Urinary bladder (tissue), 4 donors: ENCODE data around the gene LPIN1. TPM values are rescaled to one million over a fixed set of nuclear protein-coding genes. Genes with fewer than 3 reads are reported as not detected.
A peak's percentile ranks its signal among the peaks of the same experiment; 100 is the strongest.
"Not testable (repeated sequence)": the region's sequence is repeated elsewhere in the genome, so short reads cannot be mapped to it uniquely, and the experiment has no call there.

Experiments used
- DNase-seq: peaks from one replicate; pipeline ENCODE4 v3.0.0-alpha.2; 2015; ENCODE audit errors: extremely low spot score
- H3K27ac ChIP-seq: one replicate; pipeline ENCODE4 v1.5.1; 2013; ENCODE audit warnings: low read depth, mild to moderate bottlenecking, moderate library complexity
- H3K36me3 ChIP-seq: one replicate; pipeline ENCODE4 v1.6.1; 2013; ENCODE audit warnings: mild to moderate bottlenecking, moderate library complexity; ENCODE audit not compliant: insufficient read depth
- H3K4me1 ChIP-seq: one replicate; pipeline ENCODE4 v1.6.1; 2013; ENCODE audit warnings: mild to moderate bottlenecking, moderate library complexity; ENCODE audit not compliant: insufficient read depth
- H3K4me3 ChIP-seq: one replicate; pipeline ENCODE4 v1.5.1; 2013; ENCODE audit warnings: low read depth, low read length
- WGBS: extraction: QIAGEN DNeasy Blood & Tissue Kit; methylation state at CpG from one replicate; pipeline ENCODE4 v1.1.7; 2013; 5-methylcytosine and 5-hydroxymethylcytosine counted together
- polyA plus RNA-seq: library from polyadenylated mRNA; stranded (reverse); fragments of 200-250 nt; gene quantifications from one replicate; pipeline ENCODE4 v1.2.3, GENCODE V29; 2013
- total RNA-seq: library from RNA; depleted of rRNA; stranded (reverse); fragments of >200 nt; gene quantifications from one replicate; pipeline ENCODE4 v1.2.3, GENCODE V29; 2014
- donor health status: healthy with polysubstance abuse.
- donor health status: healthy.

LPIN1 gene
- total and polyA plus RNA-seq, 2 donors: 27.3 to 34.1 TPM

GRCh38 chr2:11816935-11817334, 70.5 kb downstream of the LPIN1 start:
- H3K4me3 ChIP-seq, DNase-seq, H3K4me1 ChIP-seq, H3K27ac ChIP-seq, H3K36me3 ChIP-seq: not testable (repeated sequence)
- 95% methylated on average over 3 of the region's 3 CpGs for WGBS

DNA sequence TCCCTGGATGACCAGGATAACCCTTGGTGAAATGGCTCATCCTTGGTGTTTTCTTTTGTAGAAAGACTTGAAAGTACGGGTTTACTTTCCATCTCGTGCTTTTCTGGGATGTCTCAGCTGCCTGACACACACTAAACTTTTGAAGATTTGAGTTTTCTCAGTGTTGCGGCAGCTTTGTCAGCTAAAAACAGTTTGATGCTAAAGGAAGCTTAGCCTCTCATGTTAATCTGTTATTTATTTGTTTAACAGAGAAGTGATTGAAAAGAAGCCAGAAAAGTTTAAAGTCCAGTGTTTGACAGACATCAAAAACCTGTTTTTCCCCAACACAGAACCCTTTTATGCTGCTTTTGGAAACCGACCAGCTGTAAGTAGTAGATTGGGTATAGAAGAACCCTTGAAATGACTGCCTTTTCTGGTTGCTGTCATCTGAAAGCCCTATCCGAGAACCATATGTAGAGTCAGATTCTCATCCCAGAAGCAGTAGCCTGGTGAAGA, 72.8 kb downstream of the LPIN1 start:
- no peak overlapping the region for H3K27ac ChIP-seq
- DNase-seq: no peak
- 78% methylated on average over 5 of the region's 5 CpGs for WGBS
- no peaks in the 10 kb centered on the region for H3K36me3 ChIP-seq
- H3K4me1 ChIP-seq: no peaks in the 10 kb centered on the region
- no peak overlapping the region for H3K4me3 ChIP-seq

DNA sequence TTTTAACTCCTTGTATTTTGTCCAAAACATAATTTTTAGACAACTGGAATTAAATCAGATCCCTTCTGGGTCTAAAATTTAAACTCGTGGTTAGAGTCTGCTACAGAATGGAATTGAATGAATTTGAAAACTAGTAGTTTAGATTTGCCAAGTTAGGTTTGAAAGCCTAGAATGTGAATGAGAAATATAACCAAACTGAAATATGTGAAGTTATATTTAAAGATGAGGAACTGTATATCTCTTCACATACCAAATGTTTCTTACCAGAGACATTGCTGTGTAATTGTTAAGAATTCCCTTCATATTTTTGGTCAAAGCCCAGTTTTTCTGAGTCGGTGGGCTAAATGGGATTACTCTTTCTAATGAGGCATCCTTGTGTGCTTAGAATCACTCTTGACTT, 74.2 kb downstream of the LPIN1 start:
- H3K27ac ChIP-seq: no peak overlapping the region
- H3K36me3 ChIP-seq: no peaks in the 10 kb centered on the region
- WGBS: 78% methylated on average over 2 of the region's 2 CpGs

GRCh38 chr2:11821705-11822104, 75.3 kb downstream of the LPIN1 start:
- Histone ChIP-seq H3K27ac (no peak overlapping the region), H3K4me1 (no peaks in the 10 kb centered on the region), H3K36me3 (no peaks in the 10 kb centered on the region), H3K4me3 (no peak overlapping the region)
- no peak for DNase-seq
- WGBS: 97% methylated on average over 3 of the region's 3 CpGs

More for the DNA sequence above, 74.2 kb downstream of the LPIN1 start:
- Histone ChIP-seq H3K4me1 (no peaks in the 10 kb centered on the region), H3K4me3 (no peak overlapping the region)
- no peak for DNase-seq

DNA sequence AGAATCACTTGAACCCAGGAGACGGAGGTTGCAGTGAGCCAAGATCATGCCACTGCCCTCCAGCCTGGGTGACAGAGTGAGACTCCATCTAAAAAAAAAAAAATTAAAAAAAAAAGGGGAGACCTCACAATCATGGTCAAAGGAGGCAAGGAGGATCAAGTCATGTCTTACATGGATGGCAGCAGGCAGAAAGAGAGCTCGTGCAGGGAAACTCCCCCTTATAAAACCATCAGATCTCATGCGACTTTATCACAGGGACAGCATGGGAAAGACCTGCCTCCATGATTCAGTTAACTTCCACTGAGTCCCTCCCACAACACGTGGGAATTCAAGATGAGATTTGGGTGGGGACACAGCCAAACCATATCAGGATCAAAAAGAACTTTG, 75.9 kb downstream of the LPIN1 start:
- DNase-seq, H3K4me1 ChIP-seq, H3K4me3 ChIP-seq, H3K27ac ChIP-seq, H3K36me3 ChIP-seq: not testable (repeated sequence)
- WGBS: 93% methylated on average over 4 of the region's 4 CpGs

DNA sequence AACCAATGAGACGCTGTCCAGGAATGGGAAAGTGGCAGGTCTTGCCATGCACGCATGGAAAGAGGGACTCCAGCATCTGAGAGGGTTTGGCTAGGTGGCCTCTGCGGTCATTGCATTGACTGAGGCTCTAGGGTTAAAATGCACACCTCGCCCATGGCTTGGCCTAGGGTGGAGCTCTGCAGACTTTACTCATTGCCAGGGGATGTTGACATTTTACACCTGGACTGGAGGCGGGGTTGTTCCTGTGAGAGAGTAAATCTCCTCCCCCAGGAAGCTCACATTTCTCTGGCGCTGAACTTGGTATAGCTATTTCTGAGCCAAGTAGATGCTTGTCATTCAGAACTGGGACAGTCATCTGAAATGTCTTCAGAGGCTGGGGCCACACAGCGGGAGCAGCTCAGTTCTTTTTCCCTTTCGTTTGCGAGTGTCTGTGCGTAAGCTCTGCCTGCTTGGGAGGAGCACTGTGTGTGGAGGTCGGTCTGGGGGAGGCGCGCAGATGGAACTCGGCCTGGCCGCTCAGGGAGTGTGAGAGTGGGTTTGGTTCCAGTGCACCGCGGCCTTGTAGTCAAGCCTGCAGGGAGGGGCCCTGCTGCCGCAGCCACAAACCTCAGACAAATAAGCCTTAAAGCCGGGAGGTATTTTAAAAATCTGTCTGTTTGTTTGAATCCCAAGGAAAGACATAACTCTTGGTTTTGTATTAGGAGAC, 76.5 kb downstream of the LPIN1 start:
- WGBS: 67% methylated on average over 19 of the region's 19 CpGs
- Histone ChIP-seq H3K36me3 (no peaks in the 10 kb centered on the region), H3K4me3 (no peak overlapping the region), H3K27ac (no peak overlapping the region), H3K4me1 (no peaks in the 10 kb centered on the region)
- no peak for DNase-seq

DNA sequence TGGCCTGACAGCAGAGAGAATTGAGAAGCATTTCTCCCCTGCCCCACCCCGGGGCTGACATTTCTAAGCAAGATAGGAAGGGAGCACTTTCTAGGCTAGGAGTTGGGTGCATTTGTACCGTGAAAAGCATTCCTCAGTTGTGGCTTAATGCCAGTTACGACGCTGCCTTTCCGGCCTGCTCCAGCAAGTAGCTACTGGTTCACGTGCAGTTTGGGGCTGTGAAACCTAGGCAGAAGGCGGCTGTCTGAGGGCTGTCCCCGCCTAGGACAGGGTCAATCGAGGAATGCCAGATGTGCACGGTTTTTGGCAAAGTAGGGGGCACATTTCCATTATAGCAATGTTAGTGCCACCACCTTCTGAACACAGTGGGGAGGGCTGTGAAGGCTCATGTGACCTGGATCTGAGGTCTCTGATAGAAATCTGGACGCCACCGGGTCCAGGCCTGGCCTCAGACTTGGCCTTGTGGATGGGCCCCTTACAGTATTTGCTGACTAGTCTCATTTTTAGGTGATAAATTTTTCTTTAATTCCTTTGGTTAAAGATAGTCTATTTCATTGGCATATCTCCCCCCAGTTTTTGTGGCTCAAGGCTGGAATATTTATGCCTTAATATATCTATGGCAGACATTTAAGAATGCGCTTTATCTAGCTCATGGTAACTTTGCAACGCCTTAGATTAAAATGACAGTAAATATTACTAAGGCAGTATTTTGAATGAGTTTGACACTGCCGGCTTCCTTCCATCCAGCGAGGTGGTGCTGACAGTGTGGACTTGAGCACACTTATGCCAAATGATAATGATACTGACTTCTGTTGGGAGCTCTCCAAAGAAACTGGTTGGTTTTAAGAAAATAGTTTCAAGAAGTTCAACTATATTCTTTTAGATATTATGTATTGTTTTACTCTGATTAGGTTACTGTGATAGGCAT, 78.7 kb downstream of the LPIN1 start:
- H3K4me1 ChIP-seq: no peaks in the 10 kb centered on the region
- H3K4me3 ChIP-seq: no peak overlapping the region
- no peaks in the 10 kb centered on the region for H3K36me3 ChIP-seq
- DNase-seq: no peak
- WGBS: 76% methylated on average over 16 of the region's 16 CpGs
- H3K27ac ChIP-seq: no peak overlapping the region

- 90% methylated on average over 4 of the region's 4 CpGs for WGBS
- H3K36me3 ChIP-seq: no peaks in the 10 kb centered on the region
- no peak for DNase-seq
- H3K4me1 ChIP-seq: no peaks in the 10 kb centered on the region
- no peak overlapping the region for H3K4me3 ChIP-seq
- H3K27ac ChIP-seq: no peak overlapping the region
Observed at GRCh38 chr2:11827547-11827946, 81.1 kb downstream of the LPIN1 start.

DNA sequence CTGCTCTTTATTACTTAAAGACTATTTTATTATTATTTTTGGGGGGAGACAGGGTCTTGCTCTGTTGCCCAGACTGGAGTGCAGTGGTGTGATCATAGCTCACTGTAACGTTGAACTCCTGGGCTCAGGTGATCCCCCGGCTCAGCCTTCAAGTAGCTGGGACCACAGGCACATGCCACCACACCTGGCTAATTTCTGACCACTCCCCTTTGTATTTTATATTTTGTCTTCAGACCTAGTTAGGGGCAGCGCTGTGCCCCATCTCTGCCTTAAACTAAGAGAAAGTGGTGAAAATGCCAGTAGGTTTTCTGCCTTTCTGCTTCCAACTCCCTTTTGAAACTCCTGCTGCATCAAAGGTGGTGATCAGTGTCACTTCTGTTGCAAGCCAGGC, 82.5 kb downstream of the LPIN1 start:
- H3K4me3 ChIP-seq: no peak overlapping the region
- 95% methylated on average over 3 of the region's 3 CpGs for WGBS
- H3K27ac ChIP-seq: no peak overlapping the region

GRCh38 chr2:11829324-11829946, 83.0 kb downstream of the LPIN1 start:
- Histone ChIP-seq H3K4me1 (no peaks in the 10 kb centered on the region), H3K36me3 (no peaks in the 10 kb centered on the region), H3K4me3 (no peak overlapping the region), H3K27ac (no peak overlapping the region)
- 25% methylated on average over 11 of the region's 11 CpGs for WGBS
- DNase-seq: peak; percentile 37

More for the DNA sequence above, 82.5 kb downstream of the LPIN1 start:
- Histone ChIP-seq H3K4me1 (no peaks in the 10 kb centered on the region), H3K36me3 (no peaks in the 10 kb centered on the region)
- no peak for DNase-seq

- Histone ChIP-seq H3K4me3 (peak overlapping the region; percentile 31), H3K27ac (no peak overlapping the region), H3K36me3 (no peaks in the 10 kb centered on the region), H3K4me1 (no peaks in the 10 kb centered on the region)
- WGBS: 6% methylated on average over 17 of the region's 17 CpGs
- DNase-seq: peak; percentile 87
Observed at GRCh38 chr2:11829947-11830707, 83.7 kb downstream of the LPIN1 start.

DNA sequence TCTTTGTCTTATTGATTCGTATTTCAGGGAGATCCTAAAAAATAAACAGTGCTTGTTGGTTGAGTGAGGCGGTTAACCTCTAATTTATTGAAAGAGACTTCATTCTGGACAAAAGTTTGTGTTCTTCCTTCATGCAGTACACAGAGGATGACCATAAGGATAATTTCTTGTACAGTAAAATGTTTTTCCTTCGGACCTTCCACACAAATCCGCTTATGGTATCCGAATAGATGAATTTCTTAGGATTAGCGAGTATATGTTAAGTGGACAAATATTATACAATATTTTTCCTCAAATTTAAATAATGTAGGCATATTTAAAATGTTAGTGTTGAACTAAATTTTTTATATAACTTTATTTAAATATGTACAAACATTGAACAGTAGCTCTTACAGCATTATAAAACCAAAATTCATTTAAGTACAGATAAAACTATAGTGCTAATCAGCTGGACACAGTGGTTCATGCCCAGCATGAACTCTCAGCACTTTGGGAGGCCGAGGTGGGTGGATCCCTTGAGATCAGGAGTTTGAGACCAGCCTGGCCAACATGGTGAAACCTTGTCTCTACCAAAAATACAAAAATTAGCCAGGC, 84.4 kb downstream of the LPIN1 start:
- Histone ChIP-seq H3K4me3 (peak overlapping the region; percentile 31), H3K36me3 (no peaks in the 10 kb centered on the region), H3K4me1 (no peaks in the 10 kb centered on the region), H3K27ac (no peak overlapping the region)
- DNase-seq: no peak
- 54% methylated on average over 7 of the region's 7 CpGs for WGBS

GRCh38 chr2:11831415-11831814, 85.0 kb downstream of the LPIN1 start:
- 98% methylated on average over 5 of the region's 5 CpGs for WGBS
- no peak overlapping the region for H3K27ac ChIP-seq
- no peaks in the 10 kb centered on the region for H3K4me1 ChIP-seq
- H3K36me3 ChIP-seq: no peaks in the 10 kb centered on the region
- no peak for DNase-seq
- no peak overlapping the region for H3K4me3 ChIP-seq
